GM12878 (cell line): ENCODE data around the gene TBC1D1. TPM values are rescaled to one million over a fixed set of nuclear protein-coding genes. Genes with fewer than 3 reads are reported as not detected.

Experiments used
- ATAC-seq: fragments of 200-7000 bp; cut with Tn5 transposase; 3 replicates; pipeline ENCODE4 v1.9.1; 2020; ENCODE audit warnings: mild to moderate bottlenecking, moderate library complexity
- BruUV-seq: library from RNA; stranded (reverse); fragments of 400-500 nt; replicated peaks from 2 replicates; lab custom pipeline; 2021; lab: Mats Ljungman, UMichigan
- CTCF ChIA-PET: fragments of 300-600 bp; sonication (Branson Sonifier 250); formaldehyde crosslinking; extraction: SDS; loops from one replicate; lab custom pipeline; 2021; ENCODE audit warnings: inconsistent platforms; lab: Yijun Ruan, JAX
- POLR2A ChIA-PET: fragments of 350-600 bp; formaldehyde crosslinking; extraction: SDS; loops from one replicate; lab custom pipeline; 2021; ENCODE audit warnings: inconsistent platforms; lab: Charles Lee
- RAD21 ChIA-PET: fragments of 300-600 bp; sonication (Branson Sonifier 250); formaldehyde crosslinking; loops from one replicate; lab custom pipeline; 2023; ENCODE audit warnings: antibody characterized with exemption; ENCODE audit not compliant: unreplicated experiment; lab: Charles Lee
- SMC1A ChIA-PET: fragments of 300-600 bp; sonication (Branson Sonifier 250); formaldehyde crosslinking; loops from one replicate; lab custom pipeline; 2023; ENCODE audit not compliant: unreplicated experiment, uncharacterized antibody; lab: Charles Lee
- DNase-seq: peaks from one replicate; pipeline ENCODE4 v3.0.0-alpha.2; 2011; ENCODE audit warnings: low read depth, low spot score
- FAIRE-seq: peaks from 3 replicates; lab custom pipeline; 2011; peaks lifted over from hg19 to GRCh38; lab: Jason Lieb, UNC
- H2AFZ ChIP-seq: 2 replicates; pipeline ENCODE4 v1.6.0; 2011; ENCODE audit warnings: low read depth, low read length, control low read depth; ENCODE audit not compliant: control insufficient read depth
- H3K27ac ChIP-seq: 2 replicates; pipeline ENCODE4 v1.5.1; 2011; ENCODE audit warnings: control low read depth; ENCODE audit not compliant: control insufficient read depth, insufficient read depth
- H3K27me3 ChIP-seq, 2 experiments: replicated peaks in 1 of 2; 2 replicates each; pipeline versions ENCODE4 v1.6.0 to v1.6.1; 2011; ENCODE audit warnings: low read length in 1 of 2; ENCODE audit not compliant: control insufficient read depth in 2 of 2, insufficient read depth in 2 of 2
- H3K36me3 ChIP-seq, 2 experiments: 2 replicates each; pipeline ENCODE4 v1.5.1; 2011; ENCODE audit warnings: low read length in 1 of 2; ENCODE audit not compliant: control insufficient read depth in 2 of 2, insufficient read depth in 2 of 2
- H3K4me1 ChIP-seq: 2 replicates; pipeline ENCODE4 v1.6.1; 2011; ENCODE audit warnings: mild to moderate bottlenecking, low read length, moderate library complexity, mixed read lengths; ENCODE audit not compliant: control insufficient read depth, insufficient read depth
- H3K4me2 ChIP-seq: 2 replicates; pipeline ENCODE4 v1.6.0; 2011; ENCODE audit warnings: control low read depth; ENCODE audit not compliant: control insufficient read depth, insufficient read depth
- H3K4me3 ChIP-seq: fragments of 200-600 bp; sonication (generic); 2 replicates; pipeline ENCODE4 v1.5.1; 2016
- H3K79me2 ChIP-seq: 2 replicates; pipeline ENCODE4 v1.6.0; 2011; ENCODE audit warnings: low read length; ENCODE audit not compliant: control insufficient read depth, insufficient read depth
- H3K9ac ChIP-seq: 2 replicates; pipeline ENCODE4 v1.8.0; 2011; ENCODE audit warnings: low read length, control low read depth, mixed read lengths; ENCODE audit not compliant: control insufficient read depth, insufficient read depth
- H3K9me3 ChIP-seq: replicated peaks from 3 replicates; pipeline ENCODE4 v1.5.1; 2011; ENCODE audit warnings: mild to moderate bottlenecking, low read length; ENCODE audit not compliant: control insufficient read depth, insufficient read depth
- H4K20me1 ChIP-seq: 2 replicates; pipeline ENCODE4 v1.6.0; 2011; ENCODE audit not compliant: control insufficient read depth, insufficient read depth
- BMI1 ChIP-seq: fragments of 450-650 bp; IDR thresholded peaks from 2 replicates; pipeline ENCODE4 v1.6.1; 2016; ENCODE audit warnings: mild to moderate bottlenecking, moderate library complexity, borderline replicate concordance
- FOXM1 ChIP-seq: IDR thresholded peaks from 2 replicates; pipeline ENCODE4 v1.6.1; 2012; ENCODE audit warnings: low read depth, mild to moderate bottlenecking, inconsistent platforms, low read length, moderate library complexity
- HDAC2 ChIP-seq: fragments of 200-600 bp; sonication (generic); IDR thresholded peaks from 2 replicates; pipeline ENCODE4 v1.6.1; 2017
- IRF3 ChIP-seq: fragments of 450-650 bp; IDR thresholded peaks from 2 replicates; pipeline ENCODE4 v1.6.1; 2014; ENCODE audit warnings: mild to moderate bottlenecking
- IRF5 ChIP-seq: fragments of 450-650 bp; IDR thresholded peaks from 2 replicates; pipeline ENCODE4 v1.6.1; 2017; ENCODE audit warnings: borderline replicate concordance
- NKRF ChIP-seq: fragments of 450-650 bp; conservative IDR thresholded peaks from 2 replicates; pipeline ENCODE4 v1.6.1; 2017; ENCODE audit warnings: mild to moderate bottlenecking, moderate library complexity
- NRF1 ChIP-seq: conservative IDR thresholded peaks from 2 replicates; pipeline ENCODE4 v1.6.1; 2011; ENCODE audit warnings: mild to moderate bottlenecking, low read depth, low read length, improper control_type of control experiment
- PBX3 ChIP-seq: IDR thresholded peaks from 2 replicates; pipeline ENCODE4 v1.6.1; 2011; ENCODE audit warnings: mild to moderate bottlenecking, low read depth, low read length, moderate library complexity; ENCODE audit not compliant: insufficient replicate concordance
- POLR2A ChIP-seq: IDR thresholded peaks from 2 replicates; pipeline ENCODE4 v1.6.1; 2011; ENCODE audit warnings: low read depth, mild to moderate bottlenecking, low read length
- RB1 ChIP-seq: fragments of 450-650 bp; formaldehyde crosslinking; IDR thresholded peaks from 2 replicates; pipeline ENCODE4 v1.6.1; 2017; ENCODE audit warnings: mild to moderate bottlenecking, borderline replicate concordance
- RELA ChIP-seq: fragments of 450-650 bp; IDR thresholded peaks from 2 replicates; pipeline ENCODE4 v1.8.0; 2014; ENCODE audit warnings: borderline replicate concordance; ENCODE audit not compliant: partially characterized antibody
- SMARCA5 ChIP-seq: fragments of 450-650 bp; IDR thresholded peaks from 2 replicates; pipeline ENCODE4 v1.6.1; 2017; ENCODE audit warnings: mild to moderate bottlenecking
- SREBF1 ChIP-seq: IDR thresholded peaks from 2 replicates; pipeline ENCODE4 v1.6.1; 2012; ENCODE audit warnings: mild to moderate bottlenecking, low read length
- TCF3 ChIP-seq: IDR thresholded peaks from 2 replicates; pipeline ENCODE4 v1.6.1; 2012; ENCODE audit warnings: low read depth, mild to moderate bottlenecking, low read length, borderline replicate concordance; ENCODE audit not compliant: insufficient read depth
- WGBS: methylation state at CpG from one replicate; pipeline ENCODE4 v1.1.6; 2016; ENCODE audit warnings: low lambda C conversion rate; ENCODE audit not compliant: insufficient replicate concordance, insufficient coverage; ENCODE audit errors: missing lambda C conversion rate; 5-methylcytosine and 5-hydroxymethylcytosine counted together
- in situ Hi-C: fragments of 300-500 bp; cut with MboI; formaldehyde crosslinking; loops from 9 replicates; pipeline ENCODE4 v1.14.3; 2018; ENCODE audit warnings: mixed read lengths
- intact Hi-C: fragments of 100-400 bp; cut with micrococcal nuclease; formaldehyde crosslinking; loops from one replicate; pipeline ENCODE4 v1.14.2; 2022; ENCODE audit not compliant: unreplicated experiment
- polyA plus RNA-seq, 11 experiments: library from polyadenylated mRNA; depleted of rRNA in 4 of 11; unstranded in 6 of 11; stranded (reverse) in 5 of 11; fragments of >200 nt; fragmentation: Nextera tagmentation in 4 of 11; fragmentation: Illumina TruSeq in 1 of 11; extraction: Ambion mirVana in 4 of 11; extraction: Trizol in 1 of 11; gene quantifications; 1 replicate in 1 of 11; 2 replicates in 10 of 11; pipeline versions ENCODE4 v1.2.1 to v1.2.3, GENCODE V29; 2011 to 2016; ENCODE audit warnings: inconsistent platforms in 2 of 11, missing spikeins in 2 of 11, low read depth in 1 of 11
- total RNA-seq, 4 experiments: library from RNA; depleted of rRNA in 3 of 4; stranded (reverse); fragments of >200 nt in 3 of 4; fragmentation: Illumina TruSeq in 1 of 4; extraction: Trizol in 1 of 4; gene quantifications; 2 replicates each; pipeline versions ENCODE4 v1.2.1 to v1.2.3, GENCODE V29; 2013 to 2021

The TBC1D1 gene
- total and polyA plus RNA-seq, 10 of the 15 experiments (the other 5 are each of a cell fraction or from before 2014, with no cell fraction given) = 5.3 to 102 (median 57.8) TPM

- TF ChIP-seq IRF3 (no peak), POLR2A (no peak), SMARCA5 (no peak)
Measured at GRCh38 chr4:38068107-38068506, 177.2 kb downstream of the TBC1D1 start (continued).

GRCh38 chr4:38069271-38069760, 178.4 kb downstream of the TBC1D1 start:
- FAIRE-seq (no peak), ATAC-seq (peak; percentile 63), DNase-seq (no peak)
- H3K4me3 ChIP-seq = no peak overlapping the region
- in situ Hi-C loops = loop anchor here (10.0 kb wide), 1 partner anchor 795 kb away; the partner anchor contains the start of gene FAM114A1
- no peak overlapping the region for H2AFZ ChIP-seq
- CTCF ChIA-PET = interaction anchor here (0.7 to 11.8 kb wide), 35 partner anchors 7 to 712 kb away, joined by 3 to 202 read pairs (median 5); partner anchors contain the start of gene TLR10
- no peak overlapping the region for H3K9ac ChIP-seq
- intact Hi-C loops = no loop called here
- H3K27me3 ChIP-seq = no peaks in the 10 kb centered on the region
- BruUV-seq = no TSS peak
- peak overlapping the region; percentile 22 for H3K27ac ChIP-seq
- H4K20me1 ChIP-seq = no peaks in the 10 kb centered on the region
- 80% methylated on average over 6 of the region's 6 CpGs for WGBS
- RAD21 ChIA-PET = interaction anchor here (0.6 to 12.5 kb wide), 25 partner anchors 17 to 735 kb away, joined by 3 to 173 read pairs (median 5); partner anchors contain the start of gene TLR10
- SMC1A ChIA-PET = interaction anchor here (0.6 to 5.5 kb wide), 33 partner anchors 9 to 825 kb away, joined by 3 to 54 read pairs (median 5); partner anchors contain the start of gene TLR10
- H3K36me3 ChIP-seq = peaks cover 0 to 10% of the 10 kb centered on the region in 2 experiments; a peak in 3 of 4 replicates
- no peaks in the 10 kb centered on the region for H3K79me2 ChIP-seq
- no peaks in the 10 kb centered on the region; the same call in 2 of the 3 replicates for H3K9me3 ChIP-seq
- H3K4me2 ChIP-seq = no peak overlapping the region
- POLR2A ChIA-PET = interaction anchor here (0.7 to 2.3 kb wide), 5 partner anchors 59 to 605 kb away, joined by 3 to 5 read pairs (median 4); no protein-coding TSS in a partner anchor
- H3K4me1 ChIP-seq = peaks cover 19% of the 10 kb centered on the region
- no peak for TF ChIP-seq BMI1
- no peak for TF ChIP-seq NKRF
- no peak for TF ChIP-seq TCF3
- no peak for TF ChIP-seq HDAC2
- TF ChIP-seq SREBF1 = no peak
- peak; percentile 61; the same call in 1 of the 2 replicates for TF ChIP-seq FOXM1
- no peak for TF ChIP-seq IRF5
- TF ChIP-seq RB1 = no peak
- TF ChIP-seq PBX3 = no peak
- no peak for TF ChIP-seq NRF1
- no peak for TF ChIP-seq RELA
- no peak for TF ChIP-seq IRF3
